Smooth muscle cell (in vitro differentiated cells): ENCODE data around the gene DPP4. TPM values are rescaled to one million over a fixed set of nuclear protein-coding genes. Genes with fewer than 3 reads are reported as not detected.
A peak's percentile ranks its signal among the peaks of the same experiment; 100 is the strongest.

ENCODE experiments used
- DNase-seq: peaks from one replicate; lab custom pipeline; 2025; ENCODE audit not compliant: unreplicated experiment; lab: John Stamatoyannopoulos, UW
- H2AFZ ChIP-seq: fragments of 200-600 bp; sonication (generic); 2 replicates; pipeline ENCODE4 v1.6.0; 2016; ENCODE audit warnings: antibody characterized with exemption, low read depth, mild to moderate bottlenecking
- H3F3A ChIP-seq: fragments of 200-600 bp; sonication (generic); 2 replicates; pipeline ENCODE4 v1.6.0; 2017; ENCODE audit warnings: antibody characterized with exemption, low read depth
- H3K27ac ChIP-seq: fragments of 200-600 bp; sonication (generic); 2 replicates; pipeline ENCODE4 v1.5.1; 2016; ENCODE audit warnings: low read depth, mild to moderate bottlenecking
- H3K27me3 ChIP-seq: fragments of 200-600 bp; sonication (generic); 2 replicates; pipeline ENCODE4 v1.6.1; 2016; ENCODE audit warnings: low read depth, mild to moderate bottlenecking
- H3K36me3 ChIP-seq: fragments of 200-600 bp; sonication (generic); 2 replicates; pipeline ENCODE4 v1.5.1; 2016; ENCODE audit warnings: low read depth
- H3K4me1 ChIP-seq: fragments of 200-600 bp; sonication (generic); 2 replicates; pipeline ENCODE4 v1.5.1; 2016; ENCODE audit warnings: low read depth
- H3K4me2 ChIP-seq: fragments of 200-600 bp; sonication (generic); 2 replicates; pipeline ENCODE4 v1.6.0; 2016; ENCODE audit warnings: mild to moderate bottlenecking
- H3K4me3 ChIP-seq: fragments of 200-600 bp; sonication (generic); 2 replicates; pipeline ENCODE4 v1.5.1; 2016; ENCODE audit warnings: mild to moderate bottlenecking
- H3K79me2 ChIP-seq: fragments of 200-600 bp; sonication (generic); 2 replicates; pipeline ENCODE4 v1.6.0; 2016; ENCODE audit warnings: low read depth, mild to moderate bottlenecking
- H3K9ac ChIP-seq: fragments of 200-600 bp; sonication (generic); 2 replicates; pipeline ENCODE4 v1.6.0; 2016; ENCODE audit warnings: low read depth
- H3K9me3 ChIP-seq: fragments of 200-600 bp; sonication (generic); replicated peaks from 2 replicates; pipeline ENCODE4 v1.5.1; 2016; ENCODE audit warnings: low read depth
- H4K20me1 ChIP-seq: fragments of 200-600 bp; sonication (generic); 2 replicates; pipeline ENCODE4 v1.6.0; 2016; ENCODE audit warnings: low read depth
- WGBS: methylation state at CpG from one replicate; pipeline ENCODE4 v1.1.7; 2016; ENCODE audit warnings: low lambda C conversion rate; 5-methylcytosine and 5-hydroxymethylcytosine counted together
- polyA plus RNA-seq: library from polyadenylated mRNA; unstranded; fragments of >200 nt; fragmentation: Nextera tagmentation; extraction: Ambion mirVana; gene quantifications from 2 replicates; pipeline ENCODE4 v1.2.1, GENCODE V29; 2016
- total RNA-seq: library from RNA; depleted of rRNA; stranded (reverse); fragments of >200 nt; gene quantifications from 2 replicates; pipeline ENCODE4 v1.2.3, GENCODE V29; 2014
- TF ChIP-seq, protein P1 (sequence below): fragments of 200-600 bp; sonication (generic); IDR thresholded peaks from 2 replicates; pipeline ENCODE4 v1.5.1; 2017; ENCODE audit warnings: borderline replicate concordance, mild to moderate bottlenecking, antibody characterized with exemption; ENCODE audit not compliant: insufficient read depth, poor library complexity, severe bottlenecking

Gene DPP4
- total and polyA plus RNA-seq, 2 experiments from 2014 or later = 17.6 to 32.0 TPM

DNA sequence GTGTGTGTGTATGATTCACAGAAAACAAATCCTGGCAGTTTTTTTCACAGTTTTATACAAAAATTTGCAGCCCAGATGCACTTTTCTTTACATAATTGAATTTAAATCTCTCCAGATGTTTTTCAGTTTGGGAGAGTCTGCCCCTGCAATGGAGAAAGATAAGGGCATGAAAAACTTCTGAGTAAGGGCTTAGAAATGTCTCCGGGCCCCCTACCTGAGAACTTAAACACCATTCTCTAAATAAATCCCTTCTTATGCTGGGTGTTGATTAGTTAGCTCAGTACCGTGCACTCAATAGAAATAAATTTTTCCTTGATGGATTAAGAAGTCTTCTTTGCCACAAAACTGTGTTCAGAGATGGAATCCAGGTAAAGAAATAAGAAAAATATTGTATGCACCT lies 64.5 kb downstream of the DPP4 start:
- WGBS = 2% methylated on average over 2 of the region's 2 CpGs
- no peak overlapping the region for H2AFZ ChIP-seq

DNA sequence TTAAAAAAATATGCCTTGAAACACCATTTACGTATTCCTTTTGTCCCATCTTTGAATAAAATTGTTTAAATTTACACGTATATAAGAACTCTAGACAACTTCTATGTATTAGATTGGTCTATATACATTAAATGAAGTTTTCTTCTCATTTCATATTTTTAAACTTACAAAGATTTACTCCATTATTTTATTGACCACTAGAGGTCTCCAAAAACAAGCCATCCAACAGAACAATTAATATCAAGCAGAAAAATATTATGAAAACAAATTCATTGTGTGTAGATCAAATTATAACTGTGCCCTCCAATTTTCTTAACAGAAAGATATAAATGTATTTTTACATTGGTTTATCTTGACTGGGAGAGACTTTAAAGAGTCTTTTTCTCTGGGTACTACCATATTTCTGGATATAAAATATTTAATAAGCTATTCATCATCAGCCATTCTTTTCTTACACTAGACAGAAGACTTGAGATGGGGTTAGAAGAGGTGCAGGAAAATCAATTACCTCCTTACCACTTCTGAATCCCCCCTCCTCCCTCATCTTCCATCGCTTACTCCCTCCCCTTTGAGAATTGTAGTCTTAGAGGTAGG lies 66.5 kb downstream of the DPP4 start:
- no peaks in the 10 kb centered on the region for H3K79me2 ChIP-seq
- TF ChIP-seq, protein P1, sequence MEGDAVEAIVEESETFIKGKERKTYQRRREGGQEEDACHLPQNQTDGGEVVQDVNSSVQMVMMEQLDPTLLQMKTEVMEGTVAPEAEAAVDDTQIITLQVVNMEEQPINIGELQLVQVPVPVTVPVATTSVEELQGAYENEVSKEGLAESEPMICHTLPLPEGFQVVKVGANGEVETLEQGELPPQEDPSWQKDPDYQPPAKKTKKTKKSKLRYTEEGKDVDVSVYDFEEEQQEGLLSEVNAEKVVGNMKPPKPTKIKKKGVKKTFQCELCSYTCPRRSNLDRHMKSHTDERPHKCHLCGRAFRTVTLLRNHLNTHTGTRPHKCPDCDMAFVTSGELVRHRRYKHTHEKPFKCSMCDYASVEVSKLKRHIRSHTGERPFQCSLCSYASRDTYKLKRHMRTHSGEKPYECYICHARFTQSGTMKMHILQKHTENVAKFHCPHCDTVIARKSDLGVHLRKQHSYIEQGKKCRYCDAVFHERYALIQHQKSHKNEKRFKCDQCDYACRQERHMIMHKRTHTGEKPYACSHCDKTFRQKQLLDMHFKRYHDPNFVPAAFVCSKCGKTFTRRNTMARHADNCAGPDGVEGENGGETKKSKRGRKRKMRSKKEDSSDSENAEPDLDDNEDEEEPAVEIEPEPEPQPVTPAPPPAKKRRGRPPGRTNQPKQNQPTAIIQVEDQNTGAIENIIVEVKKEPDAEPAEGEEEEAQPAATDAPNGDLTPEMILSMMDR = peak; percentile 69
- 78% methylated on average over 3 of the region's 3 CpGs for WGBS
- no peak overlapping the region for H3K9ac ChIP-seq
- H2AFZ ChIP-seq = no peak overlapping the region
- no peaks in the 10 kb centered on the region for H3K36me3 ChIP-seq
- H3K9me3 ChIP-seq = no peaks in the 10 kb centered on the region
- H3K4me1 ChIP-seq = peaks cover 5% of the 10 kb centered on the region
- no peak for DNase-seq
- no peak overlapping the region for H3K4me3 ChIP-seq
- no peak overlapping the region for H3K27ac ChIP-seq
- H3F3A ChIP-seq = no peaks in the 10 kb centered on the region
- no peaks in the 10 kb centered on the region for H3K27me3 ChIP-seq
- no peaks in the 10 kb centered on the region for H4K20me1 ChIP-seq
- no peak overlapping the region for H3K4me2 ChIP-seq

More for the DNA sequence above, 64.5 kb downstream of the DPP4 start:
- Histone ChIP-seq H3K79me2 (no peaks in the 10 kb centered on the region), H3F3A (no peaks in the 10 kb centered on the region), H3K9ac (no peak overlapping the region), H3K36me3 (no peaks in the 10 kb centered on the region), H3K9me3 (no peaks in the 10 kb centered on the region), H3K27me3 (no peaks in the 10 kb centered on the region), H3K4me1 (no peaks in the 10 kb centered on the region), H3K4me2 (no peak overlapping the region), H3K4me3 (no peak overlapping the region), H4K20me1 (no peaks in the 10 kb centered on the region), H3K27ac (no peak overlapping the region)
- TF ChIP-seq, protein P1 = no peak
- DNase-seq = no peak

DNA sequence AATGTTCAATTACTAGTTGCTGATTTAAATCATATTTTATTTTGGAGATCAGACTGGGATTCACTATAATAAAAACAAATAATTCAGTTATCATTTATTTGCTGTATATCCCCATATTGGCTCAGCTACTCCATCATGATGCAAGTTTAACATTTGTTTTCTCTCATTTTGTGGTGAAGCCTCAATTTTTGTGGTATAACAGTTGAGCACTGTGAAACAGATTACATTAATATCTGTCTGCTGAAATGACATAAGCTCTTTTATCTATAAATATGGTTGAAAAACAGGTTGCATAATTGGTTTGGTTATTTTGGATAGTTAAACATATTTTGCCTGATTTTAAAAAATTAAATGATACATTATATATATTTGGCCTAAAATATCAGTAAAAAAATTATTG lies 67.7 kb downstream of the DPP4 start:
- no peak overlapping the region for H3K27ac ChIP-seq
- no peaks in the 10 kb centered on the region for H3K9me3 ChIP-seq
- no peaks in the 10 kb centered on the region for H3F3A ChIP-seq
- TF ChIP-seq, protein P1 = no peak
- H3K27me3 ChIP-seq = no peaks in the 10 kb centered on the region
- peaks cover 16% of the 10 kb centered on the region for H3K4me1 ChIP-seq
- no peaks in the 10 kb centered on the region for H4K20me1 ChIP-seq
- H3K4me3 ChIP-seq = no peak overlapping the region
- no peak overlapping the region for H3K9ac ChIP-seq
- H2AFZ ChIP-seq = no peak overlapping the region
- H3K36me3 ChIP-seq = no peaks in the 10 kb centered on the region
- no peak for DNase-seq
- H3K79me2 ChIP-seq = no peaks in the 10 kb centered on the region
- H3K4me2 ChIP-seq = no peak overlapping the region

DNA sequence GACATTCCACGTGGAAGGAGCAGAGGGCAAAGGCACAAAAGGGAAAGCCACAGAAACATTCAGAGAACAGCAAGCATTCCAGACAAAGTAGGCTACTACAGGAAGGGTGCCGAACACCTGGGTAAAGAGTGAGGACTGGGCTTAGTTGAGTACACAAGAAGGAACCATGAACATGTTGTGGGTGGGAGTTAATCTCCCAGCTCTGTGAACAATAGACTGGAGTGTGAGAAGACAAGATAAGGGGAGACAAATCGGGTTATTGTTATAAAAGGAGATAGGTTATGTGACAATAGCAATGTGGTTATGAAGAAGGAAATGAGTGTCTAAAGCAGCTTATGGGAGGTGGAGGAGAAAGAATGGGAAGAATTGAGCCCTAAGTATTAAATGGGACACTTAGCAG lies 70.0 kb downstream of the DPP4 start:
- Histone ChIP-seq H3K4me2 (no peak overlapping the region), H3K9me3 (no peaks in the 10 kb centered on the region), H3K4me1 (peaks cover 16% of the 10 kb centered on the region), H4K20me1 (no peaks in the 10 kb centered on the region), H3F3A (no peaks in the 10 kb centered on the region), H3K27ac (no peak overlapping the region), H3K79me2 (no peaks in the 10 kb centered on the region), H3K36me3 (no peaks in the 10 kb centered on the region), H3K27me3 (no peaks in the 10 kb centered on the region), H2AFZ (no peak overlapping the region), H3K9ac (no peak overlapping the region), H3K4me3 (no peak overlapping the region)
- no peak for DNase-seq
- 82% methylated on average over 3 of the region's 3 CpGs for WGBS
- TF ChIP-seq, protein P1 = no peak
